ENCODE results near the gene NPR2. TPM values are rescaled to one million over a fixed set of nuclear protein-coding genes. Genes with fewer than 3 reads are reported as not detected.
A peak's percentile ranks its signal among the peaks of the same experiment; 100 is the strongest.

Gene NPR2
- total RNA-seq, 2 experiments from 2014 or later, result 12.4 to 13.4 TPM

DNA sequence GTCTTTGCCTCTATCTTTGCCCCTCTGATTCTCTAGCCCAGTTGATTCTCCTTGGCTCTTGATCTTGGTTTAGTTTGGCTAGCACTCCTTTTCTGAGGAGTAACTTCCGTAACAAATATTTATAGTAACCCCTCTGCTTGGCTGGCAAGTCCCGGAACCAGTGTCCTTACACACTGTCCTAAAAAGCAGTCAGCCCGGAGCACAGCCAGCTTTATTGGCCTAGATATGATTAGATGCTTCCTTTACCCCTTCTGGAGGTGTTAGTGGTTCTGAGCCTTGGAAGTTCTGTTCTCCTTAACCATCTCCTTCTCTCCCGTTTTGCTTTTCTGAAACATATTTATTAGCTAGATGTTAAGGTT, 20.3 kb upstream of the NPR2 start:
- H3K36me3 Mint-ChIP-seq, result no peaks in the 10 kb centered on the region
- CTCF ChIA-PET, result interaction anchor here (0.9 to 4.5 kb wide), 4 partner anchors 12 to 111 kb away, joined by 3 to 12 read pairs (median 5); no protein-coding TSS in a partner anchor
- no peak for ATAC-seq
- no peak for DNase-seq
- H3K27me3 Mint-ChIP-seq, result no peaks in the 10 kb centered on the region
- H3K4me3 Mint-ChIP-seq, result no peak overlapping the region
- H3K27ac Mint-ChIP-seq, result no peak overlapping the region
- no peaks in the 10 kb centered on the region for H3K9me3 Mint-ChIP-seq (ENCODE audit: low read depth)
- H3K4me1 Mint-ChIP-seq, result no peaks in the 10 kb centered on the region

DNA sequence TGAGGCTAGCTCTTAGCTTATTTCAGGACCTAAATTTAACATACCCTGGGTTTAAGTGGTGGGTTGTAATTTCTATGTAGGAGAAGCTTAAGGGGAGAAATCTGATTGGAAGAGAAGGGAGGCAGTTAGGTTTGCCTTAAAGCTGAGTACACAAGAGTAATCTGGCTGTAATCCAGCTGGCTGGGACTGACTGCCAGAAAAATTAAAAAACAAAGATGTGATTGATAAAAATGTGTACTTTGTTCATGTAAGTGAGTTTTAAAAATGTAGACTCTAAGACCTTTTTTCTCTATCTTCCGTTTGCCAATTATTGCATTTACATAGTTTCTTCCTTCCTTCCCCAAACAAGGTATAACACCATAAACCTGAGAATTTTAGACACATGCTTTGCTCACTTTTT, 19.9 kb upstream of the NPR2 start:
- no peaks in the 10 kb centered on the region for H3K4me1 Mint-ChIP-seq
- no peaks in the 10 kb centered on the region for H3K9me3 Mint-ChIP-seq (ENCODE audit: low read depth)
- CTCF ChIA-PET, result interaction anchor here (1.3 to 4.5 kb wide), 3 partner anchors 11 to 111 kb away, joined by 3 to 12 read pairs (median 7); no protein-coding TSS in a partner anchor
- no peak for DNase-seq
- no peak overlapping the region for H3K27ac Mint-ChIP-seq
- H3K36me3 Mint-ChIP-seq, result no peaks in the 10 kb centered on the region
- no peak for ATAC-seq
- no peak overlapping the region for H3K4me3 Mint-ChIP-seq
- no peaks in the 10 kb centered on the region for H3K27me3 Mint-ChIP-seq

DNA sequence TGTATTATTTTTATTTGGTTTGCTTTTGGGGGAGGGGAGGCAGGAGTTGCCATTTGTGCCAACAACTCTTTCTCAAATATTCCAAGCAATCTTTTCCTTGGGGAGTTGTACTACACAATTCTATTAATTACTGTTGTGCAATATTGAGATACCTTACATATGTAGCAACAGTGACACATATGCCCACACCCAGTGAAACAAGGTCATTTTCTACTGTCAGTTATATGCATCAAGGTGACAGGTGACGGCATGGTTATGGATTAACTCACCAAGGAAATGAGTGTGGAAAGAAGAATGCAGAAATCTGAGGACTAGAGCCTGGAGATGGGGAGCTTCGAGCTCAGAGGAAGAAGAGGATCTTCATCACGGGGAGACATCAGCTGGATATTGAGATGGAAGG, 19.4 kb upstream of the NPR2 start:
- CTCF ChIA-PET, result interaction anchor here (1.3 to 4.5 kb wide), 4 partner anchors 11 to 110 kb away, joined by 3 to 12 read pairs (median 7); no protein-coding TSS in a partner anchor
- Mint-ChIP-seq H3K4me3 (no peak overlapping the region), H3K27me3 (no peaks in the 10 kb centered on the region), H3K36me3 (no peaks in the 10 kb centered on the region), H3K9me3 (ENCODE audit: low read depth) (no peaks in the 10 kb centered on the region), H3K4me1 (no peaks in the 10 kb centered on the region), H3K27ac (no peak overlapping the region)
- no peak for DNase-seq
- no peak for ATAC-seq

DNA sequence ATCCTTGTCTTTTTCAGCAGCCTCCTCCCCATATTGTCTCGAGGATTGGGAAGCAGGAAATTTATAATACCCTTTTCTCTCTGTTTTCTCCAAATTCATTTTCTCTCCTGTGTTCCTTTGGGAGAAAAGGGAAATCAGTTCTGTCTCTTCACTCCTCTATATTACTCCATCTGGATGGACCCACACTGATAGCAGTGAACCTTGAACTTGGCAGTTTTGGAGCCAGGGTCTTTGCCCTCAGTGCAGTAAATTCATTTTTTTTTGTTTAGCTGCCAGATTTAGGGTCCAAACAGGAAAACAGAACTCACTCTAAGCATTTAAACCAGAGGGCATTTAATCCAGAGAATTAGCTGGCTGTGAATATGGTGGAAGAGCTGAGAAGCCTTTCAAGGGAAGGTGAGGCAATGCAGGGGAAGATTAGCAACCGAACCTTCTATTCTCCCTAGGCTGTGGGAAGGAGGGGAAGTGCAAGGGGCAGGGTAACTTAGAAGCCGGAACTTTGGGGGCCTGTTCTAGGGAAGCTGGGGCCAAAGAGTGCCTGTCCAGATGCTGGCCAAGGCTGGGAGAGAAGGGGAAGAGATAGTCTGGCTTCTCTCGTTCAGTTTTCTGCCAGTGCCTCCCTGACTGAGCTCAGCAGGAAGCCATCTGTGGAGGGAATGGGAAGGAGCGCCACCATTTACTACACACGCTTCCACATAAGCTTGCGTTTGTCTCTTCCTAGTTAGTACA, 16.3 kb upstream of the NPR2 start:
- DNase-seq, result no peak
- peak overlapping the region; percentile 41 for H3K27ac Mint-ChIP-seq
- H3K27me3 Mint-ChIP-seq, result no peaks in the 10 kb centered on the region
- no peak overlapping the region for H3K4me3 Mint-ChIP-seq
- H3K4me1 Mint-ChIP-seq, result peaks cover 2% of the 10 kb centered on the region
- H3K9me3 Mint-ChIP-seq (ENCODE audit: low read depth), result no peaks in the 10 kb centered on the region
- H3K36me3 Mint-ChIP-seq, result peaks cover 3% of the 10 kb centered on the region
- no peak for ATAC-seq
- CTCF ChIA-PET, result interaction anchor here (0.6 to 1.9 kb wide), 6 partner anchors 15 to 668 kb away, joined by 3 to 11 read pairs (median 4); no protein-coding TSS in a partner anchor

DNA sequence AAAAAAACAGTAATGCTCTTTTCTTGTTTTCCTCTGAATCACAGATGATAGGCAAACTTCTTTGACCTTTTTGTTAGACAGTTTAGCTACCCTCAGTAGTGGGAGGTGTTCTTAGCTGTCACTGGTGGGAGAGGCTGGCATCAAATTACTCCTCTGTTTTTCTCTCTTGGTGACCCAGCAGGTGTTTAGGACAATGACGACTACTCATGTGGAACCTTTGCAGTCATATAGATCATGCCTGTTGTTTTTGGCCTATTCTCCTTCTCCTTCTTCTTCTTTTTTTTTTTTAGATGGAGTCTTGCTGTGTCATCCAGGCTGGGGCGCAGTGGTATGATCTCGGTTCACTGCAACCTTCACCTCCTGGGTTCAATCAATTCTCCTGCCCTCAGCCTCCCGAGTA, 15.4 kb upstream of the NPR2 start:
- Mint-ChIP-seq H3K4me3 (no peak overlapping the region), H3K27me3 (no peaks in the 10 kb centered on the region), H3K9me3 (ENCODE audit: low read depth) (no peaks in the 10 kb centered on the region), H3K27ac (no peak overlapping the region), H3K36me3 (peaks cover 8% of the 10 kb centered on the region), H3K4me1 (peaks cover 2% of the 10 kb centered on the region)
- CTCF ChIA-PET, result interaction anchor here (0.7 to 1.9 kb wide), 5 partner anchors 14 to 106 kb away, joined by 3 to 11 read pairs (median 4); no protein-coding TSS in a partner anchor
- no peak for ATAC-seq
- DNase-seq, result no peak

DNA sequence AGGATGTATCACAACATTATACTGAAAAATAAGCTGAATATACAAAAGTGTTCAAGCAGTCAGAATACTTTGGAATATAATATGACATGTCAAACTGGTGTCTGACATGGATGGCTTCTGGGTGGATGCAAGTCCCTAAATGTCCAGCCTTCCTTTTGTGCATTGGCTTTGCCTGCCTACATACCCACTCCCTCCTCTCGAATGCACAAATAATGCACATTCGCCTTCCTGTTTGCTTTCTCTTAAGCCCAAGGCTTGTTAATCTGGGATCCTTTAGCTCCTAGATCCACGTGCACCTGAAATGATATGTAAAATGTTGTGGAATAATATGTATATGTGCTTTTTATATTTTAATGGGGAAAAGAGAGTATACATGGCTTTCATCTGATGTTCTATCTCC, 12.9 kb upstream of the NPR2 start:
- Mint-ChIP-seq H3K36me3 (peaks cover 12% of the 10 kb centered on the region), H3K9me3 (ENCODE audit: low read depth) (no peaks in the 10 kb centered on the region), H3K4me1 (peaks cover 2% of the 10 kb centered on the region), H3K4me3 (no peak overlapping the region), H3K27me3 (no peaks in the 10 kb centered on the region), H3K27ac (no peak overlapping the region)
- DNase-seq (no peak), ATAC-seq (no peak)
- CTCF ChIA-PET, result interaction anchor here (0.7 to 2.1 kb wide), 5 partner anchors 8 to 104 kb away, joined by 3 to 7 read pairs (median 3); no protein-coding TSS in a partner anchor

DNA sequence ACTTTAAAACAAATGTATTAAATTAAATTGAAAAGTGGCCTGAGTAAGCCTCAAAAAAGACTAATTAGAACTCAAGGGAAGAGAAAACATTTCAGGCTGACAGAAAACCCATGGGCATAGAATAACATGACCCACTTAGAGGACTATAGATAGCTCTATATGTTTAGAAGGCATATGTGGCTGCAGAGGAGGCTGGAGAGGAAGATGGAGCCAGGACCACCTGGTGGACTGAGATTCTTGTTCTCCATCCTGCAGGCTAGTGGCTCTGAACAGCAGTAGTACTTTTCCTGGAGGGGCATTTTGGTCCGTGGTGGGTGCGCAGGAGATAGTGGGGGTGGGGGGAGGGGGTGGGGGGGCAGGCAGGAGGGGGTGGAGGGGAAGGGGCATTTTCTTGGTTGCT, 10.3 kb upstream of the NPR2 start:
- CTCF ChIA-PET, result interaction anchor here (1.4 kb wide), 1 partner anchor 9 kb away, joined by 5 read pairs; no protein-coding TSS in a partner anchor
- Mint-ChIP-seq H3K4me1 (peaks cover 2% of the 10 kb centered on the region), H3K27ac (no peak overlapping the region), H3K4me3 (no peak overlapping the region), H3K27me3 (no peaks in the 10 kb centered on the region), H3K36me3 (peaks cover 20% of the 10 kb centered on the region), H3K9me3 (ENCODE audit: low read depth) (no peaks in the 10 kb centered on the region)
- ATAC-seq, result no peak
- no peak for DNase-seq

DNA sequence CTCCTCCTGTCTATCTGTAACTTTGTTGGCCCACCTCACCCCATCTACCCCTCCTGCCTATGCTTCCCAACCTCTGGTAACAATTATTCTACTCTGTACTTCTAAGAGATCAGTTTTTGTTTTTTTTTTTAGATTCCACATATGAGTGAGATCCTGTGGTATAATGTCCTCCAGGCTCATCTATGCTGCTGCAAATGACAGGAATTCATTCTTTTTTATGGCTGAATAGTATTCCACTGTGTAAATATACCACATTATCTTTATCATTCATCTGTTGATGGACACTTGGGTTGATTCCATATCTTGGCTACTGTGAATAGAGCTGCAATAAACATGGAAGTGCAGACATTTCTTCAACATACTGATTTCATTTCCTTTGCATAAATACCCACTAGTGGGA, 8.0 kb upstream of the NPR2 start:
- H3K4me3 Mint-ChIP-seq, result no peak overlapping the region
- ATAC-seq, result no peak
- H3K27ac Mint-ChIP-seq, result no peak overlapping the region
- peaks cover 18% of the 10 kb centered on the region for H3K36me3 Mint-ChIP-seq
- H3K4me1 Mint-ChIP-seq, result no peaks in the 10 kb centered on the region
- DNase-seq, result no peak
- CTCF ChIA-PET, result interaction anchor here (0.7 to 1.2 kb wide), 3 partner anchors 12 to 99 kb away, joined by 3 to 4 read pairs (median 3); no protein-coding TSS in a partner anchor
- no peaks in the 10 kb centered on the region for H3K27me3 Mint-ChIP-seq
- no peaks in the 10 kb centered on the region for H3K9me3 Mint-ChIP-seq (ENCODE audit: low read depth)

DNA sequence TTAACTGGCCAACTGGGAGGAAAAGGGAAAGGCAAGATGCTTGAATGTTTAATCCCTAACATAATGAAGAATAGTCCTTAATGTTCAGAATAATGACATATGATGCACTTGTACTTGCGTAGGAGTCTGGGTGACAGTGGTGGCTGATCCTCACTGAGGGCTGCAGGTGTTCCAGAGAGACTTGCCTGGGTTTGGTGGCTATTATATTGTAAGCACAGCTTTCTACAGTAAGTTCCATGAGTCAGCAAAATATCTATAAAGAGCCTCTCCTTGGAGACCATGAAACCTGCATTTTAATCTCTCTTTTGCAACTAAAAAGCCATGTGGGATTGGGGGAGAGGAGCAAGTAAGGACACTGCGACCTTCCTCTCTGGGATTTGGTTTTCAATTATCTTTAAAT, 1.9 kb upstream of the NPR2 start:
- H3K36me3 Mint-ChIP-seq, result peaks cover 2% of the 10 kb centered on the region
- no peaks in the 10 kb centered on the region for H3K9me3 Mint-ChIP-seq (ENCODE audit: low read depth)
- H3K4me1 Mint-ChIP-seq, result peaks cover 8% of the 10 kb centered on the region
- CTCF ChIA-PET, result interaction anchor here (0.6 to 3.7 kb wide), 34 partner anchors 8 to 169 kb away, joined by 3 to 76 read pairs (median 5); partner anchors contain the start of genes CREB3, FAM221B, GBA2 and HINT2
- DNase-seq, result no peak
- no peak overlapping the region for H3K4me3 Mint-ChIP-seq
- H3K27ac Mint-ChIP-seq, result no peak overlapping the region
- no peaks in the 10 kb centered on the region for H3K27me3 Mint-ChIP-seq
- no peak for ATAC-seq

DNA sequence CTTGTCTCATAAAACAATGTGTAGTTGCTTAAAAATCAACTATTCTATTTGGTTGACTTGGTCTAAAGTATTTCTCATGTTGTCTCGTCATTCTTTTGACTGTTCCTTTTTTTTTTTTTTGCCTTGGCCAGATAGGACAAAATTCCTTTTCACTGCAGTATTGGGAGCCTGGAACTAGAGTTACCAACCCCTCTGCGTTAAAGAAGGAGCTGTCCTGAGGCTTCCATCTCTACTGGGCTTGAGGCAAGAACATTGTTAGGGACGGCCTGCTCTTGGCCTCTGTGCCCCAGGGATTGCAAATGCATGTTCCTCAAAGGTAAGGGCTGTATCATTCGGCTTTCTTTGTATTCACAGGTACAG, 1.4 kb upstream of the NPR2 start:
- Mint-ChIP-seq H3K27ac (no peak overlapping the region), H3K4me3 (no peak overlapping the region), H3K9me3 (ENCODE audit: low read depth) (no peaks in the 10 kb centered on the region), H3K27me3 (no peaks in the 10 kb centered on the region), H3K4me1 (peaks cover 10% of the 10 kb centered on the region), H3K36me3 (peaks cover 2% of the 10 kb centered on the region)
- peak; percentile 16 for ATAC-seq
- no peak for DNase-seq
- CTCF ChIA-PET, result interaction anchor here (0.6 to 3.7 kb wide), 33 partner anchors 8 to 169 kb away, joined by 3 to 76 read pairs (median 5); partner anchors contain the start of genes CREB3, FAM221B, GBA2 and HINT2

DNA sequence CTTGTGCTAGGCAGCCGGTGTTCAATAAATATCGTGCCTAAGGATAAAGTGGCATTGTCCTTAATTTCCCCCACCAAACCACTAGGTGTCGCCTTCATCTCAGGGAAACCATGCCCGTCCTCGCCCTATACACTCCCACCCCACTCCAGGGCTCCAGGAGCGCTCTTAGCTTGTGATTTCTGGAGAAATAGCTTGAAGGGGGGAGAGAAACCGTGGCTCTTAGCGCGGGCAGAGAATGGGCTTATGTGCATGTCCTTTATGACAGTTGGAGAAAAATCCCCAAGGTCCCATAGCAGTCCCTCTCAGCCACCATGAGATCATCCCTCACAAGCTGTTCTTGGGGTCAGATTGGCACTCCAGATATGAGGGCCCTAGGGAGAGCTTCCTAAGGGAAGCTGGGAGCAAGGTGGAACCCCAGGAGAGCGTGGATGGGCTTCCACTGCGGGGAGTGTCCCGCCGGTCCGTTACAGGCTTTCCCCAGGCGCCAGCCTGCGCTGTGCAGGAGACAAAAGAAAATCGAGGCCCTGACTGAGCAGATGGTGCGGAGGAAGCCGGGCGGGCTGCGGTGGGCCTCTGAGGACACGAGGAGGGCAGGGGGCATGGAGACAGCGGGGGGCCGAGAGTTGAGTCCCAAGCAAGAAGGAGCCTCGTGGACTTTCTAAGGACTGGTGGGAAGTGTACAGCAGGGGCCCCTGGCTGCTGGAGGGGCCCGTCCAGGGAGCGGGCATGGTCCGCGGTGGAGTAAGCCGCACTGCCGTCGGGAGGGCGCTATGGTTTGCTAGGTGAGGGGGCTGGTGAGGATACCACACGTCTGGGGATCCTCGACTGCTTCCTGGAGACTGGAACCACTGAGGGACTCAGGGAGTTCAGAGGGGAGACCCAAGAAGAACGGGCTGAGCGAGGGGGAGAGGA, 750 bp upstream of the NPR2 start:
- Mint-ChIP-seq H3K4me1 (peaks cover 11% of the 10 kb centered on the region), H3K9me3 (ENCODE audit: low read depth) (no peaks in the 10 kb centered on the region), H3K4me3 (no peak overlapping the region), H3K27me3 (no peaks in the 10 kb centered on the region), H3K36me3 (peaks cover 1% of the 10 kb centered on the region), H3K27ac (no peak overlapping the region)
- ATAC-seq (peak; percentile 89), DNase-seq (peak; percentile 69)
- CTCF ChIA-PET, result interaction anchor here (0.6 to 3.7 kb wide), 34 partner anchors 9 to 170 kb away, joined by 3 to 76 read pairs (median 4); partner anchors contain the start of genes CREB3, FAM221B, GBA2 and HINT2

DNA sequence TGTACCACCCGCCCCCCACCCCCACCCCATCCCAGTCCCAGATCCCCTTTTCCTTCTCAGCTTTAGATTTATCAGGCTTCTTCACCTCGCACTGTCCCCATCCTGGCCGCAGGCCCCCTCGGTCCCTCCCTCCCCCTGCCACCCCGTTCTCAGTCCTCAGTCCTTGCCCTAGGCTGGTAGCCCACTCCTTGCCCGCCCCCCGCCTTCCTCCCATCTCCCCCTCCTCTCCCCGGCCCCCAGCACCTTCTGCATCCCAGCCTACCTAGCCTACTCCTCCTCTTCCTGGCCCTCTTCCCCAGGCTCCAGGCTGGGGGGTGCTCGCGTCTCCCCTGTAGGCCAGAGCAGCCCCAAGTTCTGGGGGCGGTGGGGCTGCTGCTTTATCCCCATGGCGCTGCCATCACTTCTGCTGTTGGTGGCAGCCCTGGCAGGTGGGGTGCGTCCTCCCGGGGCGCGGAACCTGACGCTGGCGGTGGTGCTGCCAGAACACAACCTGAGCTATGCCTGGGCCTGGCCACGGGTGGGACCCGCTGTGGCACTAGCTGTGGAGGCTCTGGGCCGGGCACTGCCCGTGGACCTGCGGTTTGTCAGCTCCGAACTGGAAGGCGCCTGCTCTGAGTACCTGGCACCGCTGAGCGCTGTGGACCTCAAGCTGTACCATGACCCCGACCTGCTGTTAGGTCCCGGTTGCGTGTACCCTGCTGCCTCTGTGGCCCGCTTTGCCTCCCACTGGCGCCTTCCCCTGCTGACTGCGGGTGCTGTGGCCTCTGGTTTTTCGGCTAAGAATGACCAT, 828 bp downstream of the NPR2 start:
- DNase-seq (no peak), ATAC-seq (no peak)
- Mint-ChIP-seq H3K27ac (no peak overlapping the region), H3K4me3 (no peak overlapping the region), H3K4me1 (peaks cover 18% of the 10 kb centered on the region), H3K27me3 (no peaks in the 10 kb centered on the region), H3K9me3 (ENCODE audit: low read depth) (no peaks in the 10 kb centered on the region), H3K36me3 (no peaks in the 10 kb centered on the region)
- CTCF ChIA-PET, result interaction anchor here (0.7 to 2.5 kb wide), 5 partner anchors 20 to 90 kb away, joined by 3 to 11 read pairs (median 4); partner anchors contain the start of genes FAM221B, SPAG8 and TMEM8B
